HFF-Myc (cell line): ENCODE measurements around the gene CSRP1.

Experiments used
- DNase-seq: peaks from one replicate; pipeline ENCODE4 v3.0.0-alpha.2; 2011; ENCODE audit warnings: low read depth; ENCODE audit errors: extremely low read depth
- H3K4me3 ChIP-seq: replicated peaks from 2 replicates; pipeline ENCODE4 v1.5.1; 2011; ENCODE audit warnings: low read depth, mild to moderate bottlenecking, control low read depth, low read length
- CTCF ChIP-seq: IDR thresholded peaks from 2 replicates; pipeline ENCODE4 v1.5.1; 2012; ENCODE audit warnings: mild to moderate bottlenecking, low read depth, low read length, control low read depth; ENCODE audit errors: missing control alignments

Gene CSRP1

GRCh38 chr1:201516511-201517127 is 9.7 kb upstream of the CSRP1 start:
- TF ChIP-seq CTCF = no peak
- no peak for DNase-seq
- H3K4me3 ChIP-seq = no peak overlapping the region

- no peak overlapping the region for H3K4me3 ChIP-seq
- no peak for DNase-seq
- no peak for TF ChIP-seq CTCF
Measured at GRCh38 chr1:201515895-201516294, 9.0 kb upstream of the CSRP1 start.

GRCh38 chr1:201515062-201515750 is 8.3 kb upstream of the CSRP1 start:
- no peak overlapping the region for H3K4me3 ChIP-seq
- no peak for TF ChIP-seq CTCF
- no peak for DNase-seq

- H3K4me3 ChIP-seq = no peak overlapping the region
- no peak for DNase-seq
- no peak for TF ChIP-seq CTCF
Measured at GRCh38 chr1:201514466-201514865, 7.5 kb upstream of the CSRP1 start.

- TF ChIP-seq CTCF = no peak
- no peak for DNase-seq
- no peak overlapping the region for H3K4me3 ChIP-seq
Measured at GRCh38 chr1:201513498-201514243, 6.7 kb upstream of the CSRP1 start.

- TF ChIP-seq CTCF = no peak
- no peak overlapping the region for H3K4me3 ChIP-seq
- no peak for DNase-seq
Measured at GRCh38 chr1:201511941-201512539, 5.1 kb upstream of the CSRP1 start.
